Lower lobe of right lung (tissue), 2 donors: ENCODE data around the gene NPAS2. TPM values are rescaled to one million over a fixed set of nuclear protein-coding genes. Genes with fewer than 3 reads are reported as not detected.

Experiments
- ATAC-seq, 2 donors: fragments of 200-7000 bp; cut with Tn5 transposase; one replicate each; pipeline ENCODE4 v1.9.1; 2020 to 2022; ENCODE audit warnings: mild to moderate bottlenecking in 2 of 2, moderate library complexity in 2 of 2
- DNase-seq: peaks from one replicate; pipeline ENCODE4 v3.0.0-alpha.2; 2020
- H3K27ac ChIP-seq: fragments of 200-600 bp; one replicate; pipeline ENCODE4 v1.8.0; 2022
- H3K27me3 ChIP-seq: fragments of 200-600 bp; one replicate; pipeline ENCODE4 v1.8.0; 2022; ENCODE audit warnings: low read depth
- H3K36me3 ChIP-seq: fragments of 200-600 bp; one replicate; pipeline ENCODE4 v1.8.0; 2022; ENCODE audit warnings: mild to moderate bottlenecking
- H3K4me1 ChIP-seq: fragments of 200-600 bp; one replicate; pipeline ENCODE4 v1.8.0; 2022
- H3K4me3 ChIP-seq: fragments of 200-600 bp; one replicate; pipeline ENCODE4 v1.8.0; 2022; ENCODE audit warnings: mild to moderate bottlenecking
- H3K9me3 ChIP-seq: fragments of 200-600 bp; one replicate; pipeline ENCODE4 v1.8.0; 2022
- CTCF ChIP-seq: fragments of 200-600 bp; IDR thresholded peaks from one replicate; pipeline ENCODE4 v1.8.0; 2022; ENCODE audit warnings: antibody characterized with exemption, mild to moderate bottlenecking
- intact Hi-C: fragments of 100-400 bp; cut with DNase I; formaldehyde crosslinking; loops from one replicate; pipeline ENCODE4 v1.11.0; 2022
- total RNA-seq: library from RNA; stranded (reverse); fragmentation: NEBNext Ultra II Directional; extraction: Animal tissue kit (Norgen Biotek cat#: 25700); gene quantifications from one replicate; pipeline ENCODE4 v1.2.1, GENCODE V29; 2021
- donor health status: DM: no; HTN: yes; CAD: no; lungs with severe emphysema.

Gene NPAS2
- total RNA-seq, 1 donor from 2014 or later = 10.1 TPM

GRCh38 chr2:100878000-100878791 is 58.3 kb downstream of the NPAS2 start:
- no peak for TF ChIP-seq CTCF
- Histone ChIP-seq H3K27ac (no peak overlapping the region), H3K4me3 (no peak overlapping the region), H3K9me3 (no peaks in the 10 kb centered on the region), H3K4me1 (peaks cover 7% of the 10 kb centered on the region), H3K27me3 (no peaks in the 10 kb centered on the region), H3K36me3 (no peaks in the 10 kb centered on the region)
- intact Hi-C loops = no loop called here
- ATAC-seq = no peak
- DNase-seq = no peak

GRCh38 chr2:100879296-100879695 is 59.4 kb downstream of the NPAS2 start:
- Histone ChIP-seq H3K9me3 (no peaks in the 10 kb centered on the region), H3K4me1 (peaks cover 18% of the 10 kb centered on the region), H3K4me3 (no peak overlapping the region), H3K36me3 (no peaks in the 10 kb centered on the region), H3K27ac (no peak overlapping the region), H3K27me3 (no peaks in the 10 kb centered on the region)
- intact Hi-C loops = no loop called here
- DNase-seq = no peak
- no peak for ATAC-seq
- TF ChIP-seq CTCF = no peak

- no peak for TF ChIP-seq CTCF
- no peak for ATAC-seq
These were observed 60.1 kb downstream of the NPAS2 start for GRCh38 chr2:100880036-100880435.

GRCh38 chr2:100880730-100881129 is 60.8 kb downstream of the NPAS2 start:
- no peak overlapping the region for H3K4me3 ChIP-seq
- no peaks in the 10 kb centered on the region for H3K9me3 ChIP-seq
- ATAC-seq = no peak
- no peaks in the 10 kb centered on the region for H3K36me3 ChIP-seq
- H3K27ac ChIP-seq = no peak overlapping the region
- intact Hi-C loops = no loop called here
- H3K4me1 ChIP-seq = peaks cover 19% of the 10 kb centered on the region
- no peak for DNase-seq
- H3K27me3 ChIP-seq = no peaks in the 10 kb centered on the region
- TF ChIP-seq CTCF = no peak

More at GRCh38 chr2:100880036-100880435, 60.1 kb downstream of the NPAS2 start:
- H3K27me3 ChIP-seq = no peaks in the 10 kb centered on the region
- H3K27ac ChIP-seq = no peak overlapping the region
- H3K4me3 ChIP-seq = no peak overlapping the region
- DNase-seq = no peak
- peaks cover 22% of the 10 kb centered on the region for H3K4me1 ChIP-seq
- no peaks in the 10 kb centered on the region for H3K36me3 ChIP-seq
- intact Hi-C loops = no loop called here
- no peaks in the 10 kb centered on the region for H3K9me3 ChIP-seq

- DNase-seq (no peak), ATAC-seq (peak; percentile 29 to 57)
These were observed 63.0 kb downstream of the NPAS2 start for GRCh38 chr2:100882645-100883613.

More at GRCh38 chr2:100882645-100883613, 63.0 kb downstream of the NPAS2 start:
- Histone ChIP-seq H3K9me3 (no peaks in the 10 kb centered on the region), H3K27me3 (no peaks in the 10 kb centered on the region), H3K36me3 (no peaks in the 10 kb centered on the region), H3K27ac (no peak overlapping the region), H3K4me1 (peaks cover 35% of the 10 kb centered on the region), H3K4me3 (no peak overlapping the region)
- no peak for TF ChIP-seq CTCF
- intact Hi-C loops = no loop called here
